22Rv1 (cell line): ENCODE results near the gene TRPM7.

Source experiments
- CTCF ChIP-seq: fragments of 450-650 bp; IDR thresholded peaks from 2 replicates; pipeline ENCODE4 v1.5.1; 2017; ENCODE audit warnings: mild to moderate bottlenecking
- ZFX ChIP-seq: fragments of 450-650 bp; IDR thresholded peaks from 2 replicates; pipeline ENCODE4 v1.6.1; 2017; ENCODE audit warnings: antibody characterized with exemption, borderline replicate concordance

- TF ChIP-seq CTCF, result no peak
- TF ChIP-seq ZFX, result no peak
Measured at GRCh38 chr15:50544368-50544767, 142.2 kb downstream of the TRPM7 start.
